K562 (cell line): ENCODE measurements around the gene ADAM15. TPM values are rescaled to one million over a fixed set of nuclear protein-coding genes. Genes with fewer than 3 reads are reported as not detected.

Source experiments
- ATAC-seq: fragments of 200-7000 bp; cut with Tn5 transposase; 3 replicates; pipeline ENCODE4 v1.9.1; 2020; ENCODE audit warnings: moderate library complexity
- BruUV-seq: library from RNA; stranded (reverse); fragments of 400-500 nt; replicated peaks from 2 replicates; lab custom pipeline; 2021; lab: Mats Ljungman, UMichigan
- CTCF ChIA-PET: fragments of 300-600 bp; formaldehyde crosslinking; extraction: SDS; loops from one replicate; lab custom pipeline; 2021; ENCODE audit warnings: low intra/inter-chr PET ratio; lab: Yijun Ruan, JAX
- POLR2A ChIA-PET: fragments of 300-600, 350-650 bp; sonication (Branson Sonifier 250); formaldehyde crosslinking; extraction: SDS; loops from one replicate; lab custom pipeline; 2021; ENCODE audit warnings: antibody characterized with exemption, inconsistent platforms; lab: Yijun Ruan, JAX
- DNase-seq, 4 experiments: peaks; one replicate each; pipeline versions ENCODE4 v3.0.0 to v3.0.0-alpha.2; 2011 to 2018; ENCODE audit warnings: low spot score in 3 of 4, mixed read lengths in 3 of 4; ENCODE audit errors: extremely low read depth in 1 of 4
- FAIRE-seq: peaks from 2 replicates; lab custom pipeline; 2011; peaks lifted over from hg19 to GRCh38; lab: Jason Lieb, UNC
- H2AFZ ChIP-seq: 2 replicates; pipeline ENCODE4 v1.6.0; 2011; ENCODE audit warnings: low read depth, low read length, control low read depth, inconsistent platforms
- H3K27ac ChIP-seq: fragments of 200-600 bp; 3 replicates; pipeline ENCODE4 v1.8.0; 2011; ENCODE audit warnings: low read depth, mild to moderate bottlenecking, control low read depth, inconsistent platforms, low read length, moderate library complexity, mixed read lengths; ENCODE audit errors: extremely low read depth
- H3K27me3 ChIP-seq, 2 experiments: fragments of 300-600 bp in 1 of 2; 2 replicates in 1 of 2; 3 replicates in 1 of 2; pipeline versions ENCODE4 v1.6.0 to v1.8.0; 2011; ENCODE audit warnings: inconsistent platforms in 2 of 2, low read length in 2 of 2, mild to moderate bottlenecking in 1 of 2, mixed read lengths in 1 of 2, moderate library complexity in 1 of 2; ENCODE audit not compliant: control insufficient read depth in 2 of 2, insufficient read depth in 2 of 2
- H3K36me3 ChIP-seq: fragments of 300-600 bp; 3 replicates; pipeline ENCODE4 v1.8.0; 2011; ENCODE audit warnings: mild to moderate bottlenecking, low read length, inconsistent platforms; ENCODE audit not compliant: control insufficient read depth, insufficient read depth
- H3K4me1 ChIP-seq, 2 experiments: fragments of 200-600 bp in 1 of 2; replicated peaks in 1 of 2; 2 replicates in 1 of 2; 3 replicates in 1 of 2; pipeline versions ENCODE4 v1.5.1 to v1.8.0; 2011; ENCODE audit warnings: inconsistent platforms in 2 of 2, low read length in 2 of 2, mild to moderate bottlenecking in 1 of 2, mixed read lengths in 1 of 2, moderate library complexity in 1 of 2; ENCODE audit not compliant: control insufficient read depth in 2 of 2, insufficient read depth in 2 of 2
- H3K4me2 ChIP-seq: 2 replicates; pipeline ENCODE4 v1.6.1; 2011; ENCODE audit warnings: low read length, control low read depth, inconsistent platforms, mixed read lengths; ENCODE audit not compliant: insufficient read depth
- H3K4me3 ChIP-seq: fragments of 200-600 bp; sonication (generic), shearing (Covaris generic); 2 replicates; pipeline ENCODE4 v1.5.1; 2016; ENCODE audit warnings: control low read depth, inconsistent platforms
- H3K79me2 ChIP-seq: fragments of 200-600 bp; 3 replicates; pipeline ENCODE4 v1.8.0; 2011; ENCODE audit warnings: low read length, inconsistent platforms; ENCODE audit not compliant: control insufficient read depth, insufficient read depth
- H3K9ac ChIP-seq, 2 experiments: 2 replicates each; pipeline versions ENCODE4 v1.6.0 to v1.6.1; 2011; ENCODE audit warnings: low read depth in 2 of 2, low read length in 2 of 2, control low read depth in 1 of 2, inconsistent platforms in 1 of 2, mild to moderate bottlenecking in 1 of 2, mixed read lengths in 1 of 2; ENCODE audit not compliant: insufficient read depth in 1 of 2
- H3K9me1 ChIP-seq: one replicate; pipeline ENCODE4 v1.6.0; 2011; ENCODE audit warnings: inconsistent platforms, mild to moderate bottlenecking, low read length, moderate library complexity; ENCODE audit not compliant: control insufficient read depth, insufficient read depth
- H3K9me3 ChIP-seq: replicated peaks from 2 replicates; pipeline ENCODE4 v1.5.1; 2011; ENCODE audit warnings: low read depth, low read length, inconsistent platforms; ENCODE audit not compliant: control insufficient read depth, insufficient read depth
- H4K20me1 ChIP-seq: replicated peaks from 2 replicates; pipeline ENCODE4 v1.6.1; 2011; ENCODE audit warnings: low read length, inconsistent platforms, mixed read lengths; ENCODE audit not compliant: control insufficient read depth, insufficient read depth
- CCNT2 ChIP-seq: IDR thresholded peaks from 2 replicates; pipeline ENCODE4 v1.6.1; 2011; ENCODE audit warnings: borderline replicate concordance, low read depth, mild to moderate bottlenecking, moderate library complexity, mixed read lengths, low read length; ENCODE audit not compliant: insufficient read length; ENCODE audit errors: extremely low read depth
- DNMT1 ChIP-seq: fragments of 450-650 bp; IDR thresholded peaks from 2 replicates; pipeline ENCODE4 v1.6.1; 2016; ENCODE audit warnings: antibody characterized with exemption, mild to moderate bottlenecking
- EGR1 ChIP-seq: fragments of 450-650 bp; conservative IDR thresholded peaks from 2 replicates; pipeline ENCODE4 v1.6.1; 2017; ENCODE audit warnings: mild to moderate bottlenecking
- ETV5 ChIP-seq: sonication (generic); formaldehyde crosslinking; IDR thresholded peaks from 2 replicates; pipeline ENCODE4 v1.4.0; 2020; ENCODE audit warnings: low read depth, mild to moderate bottlenecking, missing genetic modification reagents
- FIP1L1 ChIP-seq: fragments of 200-400 bp; formaldehyde crosslinking; IDR thresholded peaks from 2 replicates; pipeline ENCODE4 v1.6.1; 2018; ENCODE audit warnings: mild to moderate bottlenecking, low read depth, low read length; ENCODE audit not compliant: poor library complexity, severe bottlenecking
- MTA2 ChIP-seq: fragments of 450-650 bp; IDR thresholded peaks from 2 replicates; pipeline ENCODE4 v1.6.1; 2016; ENCODE audit warnings: low read depth
- NFIC ChIP-seq: fragments of 450-650 bp; IDR thresholded peaks from 2 replicates; pipeline ENCODE4 v1.6.1; 2017; ENCODE audit warnings: mild to moderate bottlenecking, inconsistent platforms
- PHF20 ChIP-seq: fragments of 450-650 bp; IDR thresholded peaks from 2 replicates; pipeline ENCODE4 v1.6.1; 2018; ENCODE audit not compliant: partially characterized antibody
- RBM22 ChIP-seq: fragments of 200-400 bp; formaldehyde crosslinking; IDR thresholded peaks from 2 replicates; pipeline ENCODE4 v1.6.1; 2018; ENCODE audit warnings: low read length, low read depth; ENCODE audit not compliant: poor library complexity, severe bottlenecking
- SMAD2 ChIP-seq: fragments of 150-350 bp; IDR thresholded peaks from 2 replicates; pipeline ENCODE4 v1.6.1; 2014; ENCODE audit warnings: low read depth, mild to moderate bottlenecking, low read length
- TAF7 ChIP-seq: fragments of 450-650 bp; IDR thresholded peaks from 2 replicates; pipeline ENCODE4 v1.6.1; 2016; ENCODE audit warnings: missing genetic modification characterization, missing compliant biosample characterization
- TARDBP ChIP-seq: fragments of 450-650 bp; IDR thresholded peaks from 2 replicates; pipeline ENCODE4 v1.6.1; 2016
- TRIM28 ChIP-seq: fragments of 450-650 bp; IDR thresholded peaks from 2 replicates; pipeline ENCODE4 v1.6.1; 2017
- WHSC1 ChIP-seq: IDR thresholded peaks from one replicate; pipeline ENCODE4 v1.6.1; 2012; ENCODE audit warnings: low read length, control low read depth, inconsistent platforms
- ZNF133 ChIP-seq: fragments of 250-450 bp; sonication (Bioruptor Pico); IDR thresholded peaks from 2 replicates; pipeline ENCODE4 v1.4.0; 2020; ENCODE audit warnings: mild to moderate bottlenecking
- ZNF324 ChIP-seq: fragments of 250-450 bp; sonication (Bioruptor Pico); IDR thresholded peaks from 2 replicates; pipeline ENCODE4 v1.4.0; 2020; ENCODE audit warnings: mild to moderate bottlenecking
- ZNF347 ChIP-seq: fragments of 450-650 bp; formaldehyde crosslinking; IDR thresholded peaks from 2 replicates; pipeline ENCODE4 v1.4.0; 2020; ENCODE audit warnings: low read depth, mild to moderate bottlenecking, moderate library complexity
- ZNF589 ChIP-seq: fragments of 200-800 bp; sonication (Bioruptor generic); IDR thresholded peaks from 2 replicates; pipeline ENCODE4 v1.6.1; 2016; ENCODE audit warnings: low read depth, missing genetic modification characterization, missing compliant biosample characterization
- WGBS: fragments of 100-300 bp; shearing (Covaris generic); methylation state at CpG from one replicate; pipeline ENCODE4 v1.1.6; 2016; ENCODE audit warnings: low coverage, mixed read lengths; ENCODE audit not compliant: insufficient coverage; ENCODE audit errors: missing lambda C conversion rate; 5-methylcytosine and 5-hydroxymethylcytosine counted together
- in situ Hi-C: fragments of 300-500 bp; cut with MboI; formaldehyde crosslinking; loops from 4 replicates; pipeline ENCODE4 v1.15.0; 2018; ENCODE audit warnings: inconsistent platforms, mixed read lengths
- intact Hi-C: fragments of 100-400 bp; cut with micrococcal nuclease; formaldehyde crosslinking; loops from 2 replicates; pipeline ENCODE4 v1.14.2; 2022
- polyA plus RNA-seq, 8 experiments: library from polyadenylated mRNA; depleted of rRNA in 4 of 8; stranded (reverse) in 5 of 8; unstranded in 3 of 8; fragments of >200 nt; fragmentation: Nextera tagmentation in 2 of 8; fragmentation: Illumina TruSeq in 1 of 8; extraction: Ambion mirVana in 2 of 8; extraction: Trizol in 1 of 8; gene quantifications; 2 replicates each; pipeline versions ENCODE4 v1.2.1 to v1.2.3, GENCODE V29; 2011 to 2014; ENCODE audit warnings: inconsistent platforms in 1 of 8, missing spikeins in 1 of 8
- total RNA-seq, 7 experiments: library from RNA; depleted of rRNA in 6 of 7; stranded (reverse); fragments of >200 nt in 6 of 7; fragmentation: Illumina TruSeq in 2 of 7; extraction: Trizol in 2 of 7; gene quantifications; 2 replicates each; pipeline versions ENCODE4 v1.2.1 to v1.2.3, GENCODE V29; 2011 to 2021; ENCODE audit warnings: low replicate concordance in 1 of 7
- TF ChIP-seq, protein P1 (sequence below): fragments of 250-450 bp; sonication (Bioruptor Pico); IDR thresholded peaks from 2 replicates; pipeline ENCODE4 v1.4.0; 2020; ENCODE audit warnings: mild to moderate bottlenecking, moderate library complexity
- TF ChIP-seq, protein P2 (sequence below): sonication (generic); formaldehyde crosslinking; IDR thresholded peaks from 2 replicates; pipeline ENCODE4 v1.9.0; 2022; ENCODE audit warnings: mild to moderate bottlenecking, missing genetic modification reagents

ADAM15 gene
- total and polyA plus RNA-seq, 9 of the 15 experiments (the other 6 are each of a cell fraction or from before 2014, with no cell fraction given) = 0.69 to 72.3 (median 32.8) TPM

DNA sequence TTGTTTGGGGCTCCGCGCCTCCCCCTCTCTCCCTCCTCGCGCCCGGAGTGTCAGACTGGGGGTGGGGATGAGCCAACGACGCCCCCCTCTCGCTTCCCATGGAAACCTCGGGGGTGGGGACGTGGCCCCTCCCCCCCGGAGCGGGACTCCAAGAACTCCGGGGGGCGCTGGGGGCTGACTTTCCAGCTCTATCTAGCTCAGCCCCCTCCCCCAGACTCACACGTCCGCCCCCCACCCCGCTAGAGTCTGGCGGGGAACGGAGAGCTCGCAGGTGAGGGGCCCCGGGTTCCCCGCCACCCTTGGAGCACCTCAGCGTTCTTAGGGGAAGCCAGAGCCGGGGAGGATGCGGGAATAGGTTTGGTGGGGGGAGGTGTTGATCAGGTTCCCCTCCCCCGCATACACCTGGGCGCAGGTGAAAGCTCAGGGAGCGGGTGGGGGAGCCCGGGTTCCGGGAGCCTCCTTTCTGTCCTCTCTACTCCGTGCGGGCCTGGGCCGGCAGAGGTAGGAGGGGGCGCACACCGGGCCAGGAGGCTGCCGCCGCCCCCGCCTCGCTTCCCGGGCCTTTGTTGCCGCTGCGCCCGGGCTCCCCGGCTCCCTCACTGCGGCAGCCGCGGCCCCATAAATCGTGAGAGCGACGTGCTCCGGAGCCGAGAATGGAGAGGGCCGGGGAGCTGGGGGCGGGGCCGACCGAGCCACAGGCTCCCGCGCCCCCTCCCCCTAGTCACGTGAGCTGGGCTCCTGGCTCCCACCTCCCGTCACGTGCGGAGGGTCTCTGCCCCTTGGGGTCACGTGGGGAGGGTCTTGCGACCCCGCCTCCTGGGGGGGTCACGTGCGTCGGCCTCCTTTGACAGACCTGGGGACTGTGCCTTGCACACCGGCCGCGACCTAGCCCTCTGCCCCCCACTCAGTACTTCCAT is 29.5 kb downstream of the ADAM15 start:
- peak overlapping the region; percentile 66 for H3K4me2 ChIP-seq
- peaks cover 5% of the 10 kb centered on the region; the same call in 2 of the 3 replicates for H3K79me2 ChIP-seq
- no peak overlapping the region for H2AFZ ChIP-seq
- peak; percentile 63 to 72 (median 68) for DNase-seq
- ChIA-PET POLR2A (interaction anchor here (0.6 to 1.0 kb wide), 3 partner anchors 16 to 107 kb away, joined by 3 read pairs; no protein-coding TSS in a partner anchor), CTCF (interaction anchor here (0.9 to 9.0 kb wide), 2 partner anchors 18 to 77 kb away, joined by 3 to 153 read pairs; partner anchors contain the start of gene EFNA4)
- H3K27me3 ChIP-seq = peaks cover 3 to 8% of the 10 kb centered on the region in 2 experiments; a peak in 2 of 5 replicates
- peaks cover 26% of the 10 kb centered on the region for H4K20me1 ChIP-seq
- H3K9me1 ChIP-seq = peaks cover 6% of the 10 kb centered on the region
- intact Hi-C loops (loop anchor here (5.0 kb wide), 2 partner anchors 33 to 118 kb away; partner anchors contain the start of gene PYGO2), in situ Hi-C loops (no loop called here)
- H3K4me1 ChIP-seq = peaks cover 43 to 81% of the 10 kb centered on the region in 2 experiments
- H3K9me3 ChIP-seq = no peaks in the 10 kb centered on the region
- peak overlapping the region; percentile 8 to 88 for H3K9ac ChIP-seq
- peak overlapping the region; percentile 51 for H3K4me3 ChIP-seq
- ATAC-seq = peak; percentile 5
- BruUV-seq = no TSS peak
- no peak overlapping the region for H3K27ac ChIP-seq
- WGBS = 8% methylated on average over 24 of the region's 71 CpGs
- no peaks in the 10 kb centered on the region for H3K36me3 ChIP-seq
- FAIRE-seq = no peak
- TF ChIP-seq, protein P1, sequence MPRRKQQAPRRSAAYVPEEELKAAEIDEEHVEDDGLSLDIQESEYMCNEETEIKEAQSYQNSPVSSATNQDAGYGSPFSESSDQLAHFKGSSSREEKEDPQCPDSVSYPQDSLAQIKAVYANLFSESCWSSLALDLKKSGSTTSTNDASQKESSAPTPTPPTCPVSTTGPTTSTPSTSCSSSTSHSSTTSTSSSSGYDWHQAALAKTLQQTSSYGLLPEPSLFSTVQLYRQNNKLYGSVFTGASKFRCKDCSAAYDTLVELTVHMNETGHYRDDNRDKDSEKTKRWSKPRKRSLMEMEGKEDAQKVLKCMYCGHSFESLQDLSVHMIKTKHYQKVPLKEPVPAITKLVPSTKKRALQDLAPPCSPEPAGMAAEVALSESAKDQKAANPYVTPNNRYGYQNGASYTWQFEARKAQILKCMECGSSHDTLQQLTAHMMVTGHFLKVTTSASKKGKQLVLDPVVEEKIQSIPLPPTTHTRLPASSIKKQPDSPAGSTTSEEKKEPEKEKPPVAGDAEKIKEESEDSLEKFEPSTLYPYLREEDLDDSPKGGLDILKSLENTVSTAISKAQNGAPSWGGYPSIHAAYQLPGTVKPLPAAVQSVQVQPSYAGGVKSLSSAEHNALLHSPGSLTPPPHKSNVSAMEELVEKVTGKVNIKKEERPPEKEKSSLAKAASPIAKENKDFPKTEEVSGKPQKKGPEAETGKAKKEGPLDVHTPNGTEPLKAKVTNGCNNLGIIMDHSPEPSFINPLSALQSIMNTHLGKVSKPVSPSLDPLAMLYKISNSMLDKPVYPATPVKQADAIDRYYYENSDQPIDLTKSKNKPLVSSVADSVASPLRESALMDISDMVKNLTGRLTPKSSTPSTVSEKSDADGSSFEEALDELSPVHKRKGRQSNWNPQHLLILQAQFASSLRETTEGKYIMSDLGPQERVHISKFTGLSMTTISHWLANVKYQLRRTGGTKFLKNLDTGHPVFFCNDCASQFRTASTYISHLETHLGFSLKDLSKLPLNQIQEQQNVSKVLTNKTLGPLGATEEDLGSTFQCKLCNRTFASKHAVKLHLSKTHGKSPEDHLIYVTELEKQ (CRISPR knock-in tag) = no peak
- TF ChIP-seq EGR1 (peak; percentile 79), SMAD2 (no peak), TARDBP (no peak), ZNF347 (CRISPR knock-in tag) (no peak), ETV5 (CRISPR knock-in tag) (no peak), CCNT2 (peak; percentile 40), DNMT1 (no peak), NFIC (no peak), ZNF589 (CRISPR knock-in tag) (no peak), FIP1L1 (peak; percentile 15), WHSC1 (no peak), RBM22 (no peak), TAF7 (no peak), TRIM28 (no peak), MTA2 (no peak), ZNF133 (CRISPR knock-in tag) (no peak), ZNF324 (CRISPR knock-in tag) (no peak), PHF20 (peak; percentile 42)
- TF ChIP-seq, protein P2, sequence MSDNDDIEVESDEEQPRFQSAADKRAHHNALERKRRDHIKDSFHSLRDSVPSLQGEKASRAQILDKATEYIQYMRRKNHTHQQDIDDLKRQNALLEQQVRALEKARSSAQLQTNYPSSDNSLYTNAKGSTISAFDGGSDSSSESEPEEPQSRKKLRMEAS = peak; percentile 72
